Progenitor cell of endocrine pancreas (in vitro differentiated cells): Measurements from ENCODE around the gene GADL1. TPM values are rescaled to one million over a fixed set of nuclear protein-coding genes. Genes with fewer than 3 reads are reported as not detected.

ENCODE experiments used
- DNase-seq: peaks from one replicate; pipeline ENCODE4 v3.0.0; 2021; ENCODE audit warnings: low spot score; ENCODE audit not compliant: unreplicated experiment
- H3K27ac Mint-ChIP-seq: 2 replicates; pipeline ENCODE4 v1.8.0; 2021; ENCODE audit warnings: mild to moderate bottlenecking, moderate library complexity, mixed read lengths
- H3K27me3 Mint-ChIP-seq: 2 replicates; pipeline ENCODE4 v1.8.0; 2021; ENCODE audit warnings: mixed read lengths
- H3K36me3 Mint-ChIP-seq: 2 replicates; pipeline ENCODE4 v1.8.0; 2022; ENCODE audit warnings: mixed read lengths; ENCODE audit not compliant: insufficient read depth
- H3K4me1 Mint-ChIP-seq: 2 replicates; pipeline ENCODE4 v1.8.0; 2021; ENCODE audit warnings: low read depth, mixed read lengths
- H3K4me3 Mint-ChIP-seq: 2 replicates; pipeline ENCODE4 v1.8.0; 2021; ENCODE audit warnings: low read depth, mild to moderate bottlenecking, moderate library complexity, mixed read lengths
- H3K9me3 Mint-ChIP-seq: 2 replicates; pipeline ENCODE4 v1.8.0; 2021; ENCODE audit warnings: low read depth, mixed read lengths
- CTCF ChIP-seq: fragments of 200-600 bp; sonication (generic); IDR thresholded peaks from one replicate; pipeline ENCODE4 v1.5.0; 2021; ENCODE audit warnings: antibody characterized with exemption, mild to moderate bottlenecking; ENCODE audit not compliant: unreplicated experiment
- total RNA-seq: library from RNA; stranded (reverse); gene quantifications from 2 replicates; pipeline ENCODE4 v1.2.1, GENCODE V29; 2021

GADL1 gene
- total RNA-seq, 1 donor from 2014 or later: 1.9 TPM

- no peaks in the 10 kb centered on the region for H3K9me3 Mint-ChIP-seq
- H3K36me3 Mint-ChIP-seq: peaks cover 31% of the 10 kb centered on the region
- TF ChIP-seq CTCF: no peak
- DNase-seq: no peak
- H3K4me1 Mint-ChIP-seq: peaks cover 15% of the 10 kb centered on the region
- no peaks in the 10 kb centered on the region for H3K27me3 Mint-ChIP-seq
- no peak overlapping the region for H3K27ac Mint-ChIP-seq
- no peak overlapping the region for H3K4me3 Mint-ChIP-seq
These were observed 207.7 kb downstream of the GADL1 start for GRCh38 chr3:30686799-30687198.

- H3K4me3 Mint-ChIP-seq: no peak overlapping the region
- no peak for TF ChIP-seq CTCF
- H3K27ac Mint-ChIP-seq: no peak overlapping the region
- H3K4me1 Mint-ChIP-seq: peaks cover 15% of the 10 kb centered on the region
- DNase-seq: no peak
- H3K36me3 Mint-ChIP-seq: peaks cover 35% of the 10 kb centered on the region
- no peaks in the 10 kb centered on the region for H3K27me3 Mint-ChIP-seq
- H3K9me3 Mint-ChIP-seq: no peaks in the 10 kb centered on the region
These were observed 208.3 kb downstream of the GADL1 start for GRCh38 chr3:30686176-30686575.

DNA sequence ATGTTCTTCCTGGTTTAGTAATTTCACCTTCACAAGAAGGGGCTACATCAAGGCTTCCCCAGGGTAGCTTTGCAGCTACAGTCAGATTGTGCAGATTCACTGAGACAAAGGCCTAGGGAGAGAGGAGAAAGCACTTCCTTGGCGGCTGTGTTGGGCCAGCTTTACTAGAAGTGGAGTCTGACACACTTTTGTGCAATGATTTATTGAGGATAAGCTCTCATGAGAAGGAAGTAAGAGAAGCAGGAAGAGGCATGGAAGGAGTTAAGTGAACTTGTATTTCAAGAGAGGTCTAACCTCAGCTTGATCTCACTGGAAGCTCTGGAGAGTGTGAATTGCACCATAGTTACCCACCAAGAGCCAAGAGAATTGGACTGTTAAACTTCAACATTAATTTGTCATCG, 209.2 kb downstream of the GADL1 start:
- H3K36me3 Mint-ChIP-seq: peaks cover 31% of the 10 kb centered on the region
- DNase-seq: no peak
- H3K27ac Mint-ChIP-seq: peak overlapping the region; percentile 9
- H3K9me3 Mint-ChIP-seq: no peaks in the 10 kb centered on the region
- H3K4me3 Mint-ChIP-seq: no peak overlapping the region
- H3K27me3 Mint-ChIP-seq: no peaks in the 10 kb centered on the region
- H3K4me1 Mint-ChIP-seq: peaks cover 14% of the 10 kb centered on the region
- TF ChIP-seq CTCF: no peak

DNA sequence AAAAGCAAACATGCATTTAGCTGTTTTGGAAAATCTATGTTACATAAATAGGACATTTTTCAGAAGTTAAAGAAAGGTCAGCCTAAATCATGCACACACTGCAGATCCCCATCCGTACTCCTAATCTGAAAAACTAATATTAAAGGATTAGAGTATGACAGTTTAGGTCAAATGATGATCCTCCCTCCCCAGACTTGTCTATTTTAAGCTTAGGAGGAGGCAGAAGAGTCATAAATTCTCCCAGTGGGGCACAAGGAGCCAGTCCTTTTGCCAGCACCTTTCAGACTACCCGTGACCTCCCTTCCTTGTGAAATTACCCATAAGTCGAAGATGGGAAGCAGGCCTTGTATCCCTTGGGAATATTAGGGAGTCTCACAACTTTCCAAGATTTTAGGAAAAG, 210.1 kb downstream of the GADL1 start:
- H3K4me3 Mint-ChIP-seq: no peak overlapping the region
- H3K27me3 Mint-ChIP-seq: no peaks in the 10 kb centered on the region
- H3K36me3 Mint-ChIP-seq: peaks cover 28% of the 10 kb centered on the region
- no peaks in the 10 kb centered on the region for H3K9me3 Mint-ChIP-seq
- no peak for TF ChIP-seq CTCF
- H3K4me1 Mint-ChIP-seq: peaks cover 12% of the 10 kb centered on the region
- DNase-seq: no peak
- no peak overlapping the region for H3K27ac Mint-ChIP-seq

GRCh38 chr3:30683769-30684168, 210.7 kb downstream of the GADL1 start:
- Mint-ChIP-seq H3K4me3 (no peak overlapping the region), H3K9me3 (no peaks in the 10 kb centered on the region), H3K4me1 (peaks cover 6% of the 10 kb centered on the region), H3K36me3 (peaks cover 32% of the 10 kb centered on the region), H3K27ac (no peak overlapping the region), H3K27me3 (no peaks in the 10 kb centered on the region)
- no peak for DNase-seq
- no peak for TF ChIP-seq CTCF
